Neural progenitor cell (in vitro differentiated cells): ENCODE data around the gene SHISAL2A.

ENCODE experiments used
- EZH2 ChIP-seq: fragments of 200-600 bp; sonication (generic); IDR thresholded peaks from 2 replicates; pipeline ENCODE4 v1.6.1; 2017; ENCODE audit warnings: antibody characterized with exemption, mild to moderate bottlenecking, moderate library complexity
- TF ChIP-seq, protein P1 (sequence below): fragments of 200-600 bp; sonication (generic); IDR thresholded peaks from 2 replicates; pipeline ENCODE4 v1.5.1; 2017; ENCODE audit warnings: antibody characterized with exemption, mild to moderate bottlenecking

DNA sequence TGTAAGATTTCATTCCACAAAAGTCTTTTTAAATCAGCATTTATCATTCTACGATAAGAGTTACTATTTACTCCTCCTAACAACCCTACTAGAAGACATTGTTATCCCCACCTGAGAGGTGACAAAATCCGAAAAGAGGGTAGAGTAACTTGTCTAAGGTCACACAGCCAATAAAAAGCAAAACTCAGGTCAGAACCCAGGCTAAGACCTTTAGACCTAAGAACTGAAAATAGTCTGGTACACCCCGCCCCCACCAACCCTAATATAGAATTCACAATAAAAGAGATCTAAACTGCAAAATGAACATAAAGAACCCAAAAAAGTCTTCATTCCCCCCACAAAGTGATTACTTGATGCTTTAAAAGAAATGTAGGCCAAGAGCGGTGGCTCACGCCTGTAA lies 46.5 kb downstream of the SHISAL2A start:
- TF ChIP-seq, protein P1, sequence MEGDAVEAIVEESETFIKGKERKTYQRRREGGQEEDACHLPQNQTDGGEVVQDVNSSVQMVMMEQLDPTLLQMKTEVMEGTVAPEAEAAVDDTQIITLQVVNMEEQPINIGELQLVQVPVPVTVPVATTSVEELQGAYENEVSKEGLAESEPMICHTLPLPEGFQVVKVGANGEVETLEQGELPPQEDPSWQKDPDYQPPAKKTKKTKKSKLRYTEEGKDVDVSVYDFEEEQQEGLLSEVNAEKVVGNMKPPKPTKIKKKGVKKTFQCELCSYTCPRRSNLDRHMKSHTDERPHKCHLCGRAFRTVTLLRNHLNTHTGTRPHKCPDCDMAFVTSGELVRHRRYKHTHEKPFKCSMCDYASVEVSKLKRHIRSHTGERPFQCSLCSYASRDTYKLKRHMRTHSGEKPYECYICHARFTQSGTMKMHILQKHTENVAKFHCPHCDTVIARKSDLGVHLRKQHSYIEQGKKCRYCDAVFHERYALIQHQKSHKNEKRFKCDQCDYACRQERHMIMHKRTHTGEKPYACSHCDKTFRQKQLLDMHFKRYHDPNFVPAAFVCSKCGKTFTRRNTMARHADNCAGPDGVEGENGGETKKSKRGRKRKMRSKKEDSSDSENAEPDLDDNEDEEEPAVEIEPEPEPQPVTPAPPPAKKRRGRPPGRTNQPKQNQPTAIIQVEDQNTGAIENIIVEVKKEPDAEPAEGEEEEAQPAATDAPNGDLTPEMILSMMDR: no peak
- TF ChIP-seq EZH2: no peak
